GM19193 (cell line): ENCODE measurements around the gene DCTD.

ENCODE experiments used
- POLR2A ChIP-seq: IDR thresholded peaks from 4 replicates; pipeline ENCODE4 v1.6.1; 2011; ENCODE audit not compliant: insufficient read depth, insufficient read length; ENCODE audit errors: extremely low read depth

DCTD gene

DNA sequence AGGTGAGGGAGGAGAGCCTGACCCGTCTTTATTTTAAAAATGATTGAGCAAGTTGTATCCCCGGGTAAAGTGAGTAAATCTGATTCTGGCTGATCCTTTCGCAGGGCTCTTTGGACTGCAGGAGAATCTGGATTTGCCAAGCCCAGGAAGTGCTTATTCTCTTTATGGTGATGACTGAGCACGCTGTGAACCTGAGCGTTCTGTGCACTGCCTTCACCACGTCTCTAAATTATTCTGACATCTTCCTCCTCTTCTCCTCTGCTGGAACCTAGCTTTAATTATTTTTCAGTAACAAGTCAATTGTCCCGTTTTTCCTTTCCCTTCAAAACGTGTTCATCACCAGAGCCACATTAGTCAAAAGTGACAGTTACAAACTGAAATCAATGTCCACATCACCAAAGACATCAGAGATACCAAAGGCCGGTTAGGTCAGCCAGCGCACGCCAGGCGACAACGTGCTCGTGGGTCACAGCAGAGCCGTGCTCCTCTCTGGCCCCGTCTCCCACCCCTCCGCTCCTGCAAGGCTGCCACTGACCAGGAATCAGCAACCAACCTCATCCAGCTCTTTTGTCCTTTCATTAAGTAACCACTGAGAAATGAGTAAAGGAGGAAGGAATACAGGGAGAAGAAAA, 74.3 kb downstream of the DCTD start:
- TF ChIP-seq POLR2A = no peak

GRCh38 chr4:182842104-182842600, 75.0 kb downstream of the DCTD start:
- TF ChIP-seq POLR2A = no peak

- no peak for TF ChIP-seq POLR2A
These were observed 77.1 kb downstream of the DCTD start for GRCh38 chr4:182840108-182840507.
